Left ventricle myocardium inferior (tissue), 1 donor: ENCODE data around the gene KRTAP1-5. TPM values are rescaled to one million over a fixed set of nuclear protein-coding genes. Genes with fewer than 3 reads are reported as not detected.

ENCODE experiments used
- DNase-seq: peaks from one replicate; pipeline ENCODE4 v3.0.0-alpha.2; 2020
- H3K27ac ChIP-seq: fragments of 200-600 bp; replicated peaks from 2 replicates; pipeline ENCODE4 v1.8.0; 2021
- H3K27me3 ChIP-seq: fragments of 200-600 bp; 2 replicates; pipeline ENCODE4 v1.8.0; 2021; ENCODE audit warnings: low read depth
- H3K36me3 ChIP-seq: fragments of 200-600 bp; 2 replicates; pipeline ENCODE4 v1.8.0; 2021
- H3K4me1 ChIP-seq: fragments of 200-600 bp; 2 replicates; pipeline ENCODE4 v1.8.0; 2021
- H3K4me3 ChIP-seq: fragments of 200-600 bp; 2 replicates; pipeline ENCODE4 v1.8.0; 2021; ENCODE audit warnings: mild to moderate bottlenecking, moderate library complexity
- H3K9me3 ChIP-seq: fragments of 200-600 bp; replicated peaks from 2 replicates; pipeline ENCODE4 v1.8.0; 2021
- CTCF ChIP-seq: fragments of 200-600 bp; IDR thresholded peaks from 2 replicates; pipeline ENCODE4 v1.8.0; 2021; ENCODE audit warnings: antibody characterized with exemption, mild to moderate bottlenecking, borderline replicate concordance
- intact Hi-C: fragments of 100-400 bp; cut with micrococcal nuclease; formaldehyde crosslinking; loops from one replicate; pipeline ENCODE4 v1.11.0; 2022
- total RNA-seq: library from RNA; stranded (reverse); fragmentation: NEBNext Ultra II Directional; extraction: Animal tissue kit (Norgen Biotek cat#: 25700); gene quantifications from one replicate; pipeline ENCODE4 v1.2.1, GENCODE V29; 2021
- donor health status: DM: no; HTN: yes; CAD: no; lungs with severe emphysema.

The KRTAP1-5 gene
- total RNA-seq, 1 donor from 2014 or later: not detected

DNA sequence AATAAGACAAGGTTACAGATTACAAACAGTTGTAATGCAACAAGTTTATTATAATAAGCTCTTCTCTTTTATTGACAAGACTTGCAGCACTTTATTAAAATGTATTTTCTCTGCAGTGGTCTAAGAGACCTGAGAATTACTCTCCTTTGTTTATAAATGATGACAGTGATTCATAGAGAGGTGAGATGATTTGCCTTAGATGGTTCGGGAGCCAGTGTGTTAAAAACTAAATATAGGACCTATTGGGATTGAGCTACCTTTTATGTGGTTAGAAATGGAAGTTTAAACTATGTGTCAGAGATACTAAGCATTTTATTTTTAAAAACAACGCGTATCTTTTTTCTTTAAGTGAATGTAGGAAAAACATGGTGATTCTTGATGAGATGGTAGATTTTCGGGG lies 30.2 kb downstream of the KRTAP1-5 start:
- no peaks in the 10 kb centered on the region for H3K36me3 ChIP-seq
- H3K4me3 ChIP-seq: no peak overlapping the region
- H3K27ac ChIP-seq: no peak overlapping the region
- H3K9me3 ChIP-seq: no peaks in the 10 kb centered on the region
- DNase-seq: no peak
- intact Hi-C loops: no loop called here
- H3K4me1 ChIP-seq: no peaks in the 10 kb centered on the region
- TF ChIP-seq CTCF: no peak
- peaks cover 87% of the 10 kb centered on the region for H3K27me3 ChIP-seq

DNA sequence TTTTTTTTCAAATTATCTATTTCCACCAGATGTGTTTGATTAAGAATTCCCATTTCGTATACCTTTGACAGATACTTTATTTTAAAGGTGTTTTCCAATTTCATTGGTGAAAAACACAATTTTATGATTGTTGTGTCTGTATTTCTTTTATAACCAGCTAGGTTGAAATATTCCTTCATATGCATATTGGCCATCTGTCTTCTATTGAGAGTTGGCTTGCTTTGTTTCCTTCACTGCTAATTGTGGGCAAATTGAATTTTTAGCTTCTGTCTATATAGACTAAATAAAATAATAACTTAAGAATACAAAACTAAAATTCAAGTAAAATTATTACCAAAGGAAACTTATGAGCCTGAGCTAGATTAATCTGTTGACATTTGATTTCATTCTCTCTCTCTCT lies 31.9 kb downstream of the KRTAP1-5 start:
- no peak overlapping the region for H3K27ac ChIP-seq
- no peak for DNase-seq
- intact Hi-C loops: no loop called here
- no peak overlapping the region for H3K4me3 ChIP-seq
- H3K4me1 ChIP-seq: no peaks in the 10 kb centered on the region
- H3K27me3 ChIP-seq: peaks cover 88% of the 10 kb centered on the region
- H3K9me3 ChIP-seq: peaks cover 7% of the 10 kb centered on the region
- no peak for TF ChIP-seq CTCF
- H3K36me3 ChIP-seq: no peaks in the 10 kb centered on the region

GRCh38 chr17:40993839-40994238 lies 33.2 kb downstream of the KRTAP1-5 start, which contains the start of gene KRTAP3-3:
TSS of gene KRTAP3-3 (minus strand) at chr17:40994164. CDS start at chr17:40994097, 67 bp downstream.
- Histone ChIP-seq H3K36me3 (no peaks in the 10 kb centered on the region), H3K4me1 (no peaks in the 10 kb centered on the region), H3K27ac (no peak within 1 kb of the TSS), H3K27me3 (peaks cover 85% of the 10 kb centered on the region), H3K4me3 (no peak within 1 kb of the TSS), H3K9me3 (peaks cover 7% of the 10 kb centered on the region)
- DNase-seq: no peak
- intact Hi-C loops: no loop called here
- TF ChIP-seq CTCF: no peak

DNA sequence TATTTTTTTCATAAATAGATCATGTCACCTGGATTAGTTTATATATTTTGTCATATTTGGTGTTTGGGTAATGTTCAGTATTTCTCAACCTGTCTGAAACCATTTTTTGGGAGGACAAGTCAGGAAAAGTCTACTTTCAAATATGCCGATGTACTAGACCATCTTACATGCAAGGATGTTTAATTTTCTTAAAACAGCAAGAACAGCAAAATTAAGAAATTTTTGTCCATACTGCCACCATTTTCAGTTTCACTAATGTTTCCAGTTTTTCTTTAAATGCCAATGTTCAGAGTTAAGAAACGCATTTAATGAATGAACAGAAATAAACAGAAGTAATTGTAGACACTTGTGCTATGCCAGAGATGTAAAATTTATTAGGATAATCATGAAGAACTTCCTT lies 33.9 kb downstream of the KRTAP1-5 start:
- intact Hi-C loops: no loop called here
- H3K9me3 ChIP-seq: peaks cover 7% of the 10 kb centered on the region
- no peaks in the 10 kb centered on the region for H3K36me3 ChIP-seq
- no peak overlapping the region for H3K4me3 ChIP-seq
- no peak for DNase-seq
- H3K27me3 ChIP-seq: peaks cover 83% of the 10 kb centered on the region
- no peak for TF ChIP-seq CTCF
- H3K27ac ChIP-seq: no peak overlapping the region
- H3K4me1 ChIP-seq: no peaks in the 10 kb centered on the region

- no peak overlapping the region for H3K4me3 ChIP-seq
- no peak overlapping the region for H3K27ac ChIP-seq
- peaks cover 83% of the 10 kb centered on the region for H3K27me3 ChIP-seq
- H3K9me3 ChIP-seq: peaks cover 7% of the 10 kb centered on the region
- intact Hi-C loops: no loop called here
- no peaks in the 10 kb centered on the region for H3K4me1 ChIP-seq
- H3K36me3 ChIP-seq: no peaks in the 10 kb centered on the region
- no peak for TF ChIP-seq CTCF
- no peak for DNase-seq
Measured at GRCh38 chr17:40992666-40993065, 34.3 kb downstream of the KRTAP1-5 start.

- TF ChIP-seq CTCF: no peak
Measured at GRCh38 chr17:40986920-40987319, 40.1 kb downstream of the KRTAP1-5 start.

More at GRCh38 chr17:40986920-40987319, 40.1 kb downstream of the KRTAP1-5 start:
- no peak for DNase-seq
- Histone ChIP-seq H3K27ac (no peak overlapping the region), H3K4me3 (no peak overlapping the region), H3K27me3 (peaks cover 88% of the 10 kb centered on the region), H3K36me3 (no peaks in the 10 kb centered on the region), H3K9me3 (peaks cover 7% of the 10 kb centered on the region), H3K4me1 (no peaks in the 10 kb centered on the region)
- intact Hi-C loops: no loop called here
